ENCODE data around the gene GAS2L1. TPM values are rescaled to one million over a fixed set of nuclear protein-coding genes. Genes with fewer than 3 reads are reported as not detected.

The GAS2L1 gene
- total and polyA plus RNA-seq, 8 donors, result 4.4 to 81.1 (median 27.3) TPM

DNA sequence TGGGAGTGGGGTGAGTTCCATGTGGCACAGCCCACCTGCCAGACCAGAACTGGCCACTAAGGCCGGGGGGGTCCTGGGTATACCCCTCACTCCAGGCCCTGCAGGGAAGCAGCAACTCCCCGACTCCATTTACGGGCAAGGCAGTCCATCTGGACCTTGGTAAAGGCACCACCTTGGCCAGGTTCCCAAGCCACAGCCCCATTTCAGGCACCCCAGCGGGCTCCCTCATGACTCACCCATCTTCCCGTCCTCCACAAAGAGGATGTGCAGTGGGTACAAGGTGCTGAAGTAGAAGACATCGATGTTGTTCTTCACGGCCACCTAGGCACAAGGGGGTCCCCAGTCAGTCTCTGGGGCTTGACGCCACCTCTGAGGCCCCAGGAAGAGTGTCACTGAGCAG, 24.8 kb downstream of the GAS2L1 start:
- peaks cover 70 to 100% (median 100%) of the 10 kb centered on the region in 4 donors for H3K36me3 ChIP-seq
- WGBS, 5 donors, result 85 to 96% (median 94%) methylated on average over 7 to 8 of the region's 8 CpGs
- H3K27ac ChIP-seq, result no peak overlapping the region
- no peaks in the 10 kb centered on the region for H3K9me3 ChIP-seq
- H3K4me1 ChIP-seq, result peaks cover 0 to 10% (median under 1%) of the 10 kb centered on the region in 4 donors
- no peak overlapping the region for H3K4me3 ChIP-seq
- TF ChIP-seq POLR2AphosphoS5 (IDR thresholded peaks at IDR 0.05), result no peak
- TF ChIP-seq POLR2A (IDR thresholded peaks at IDR 0.05), result no peak
- intact Hi-C loops (cut with DNase I; ENCODE audit: low total_unique reads), result no loop called here
- DNase-seq, result no peak
- no peaks in the 10 kb centered on the region for H3K27me3 ChIP-seq

- DNase-seq, result no peak
- 82 to 89% (median 82%) methylated on average over 12 to 14 of the region's 14 CpGs for WGBS, 5 donors
- intact Hi-C loops (cut with DNase I; ENCODE audit: low total_unique reads), result no loop called here
Observed at GRCh38 chr22:29331658-29332300, 25.3 kb downstream of the GAS2L1 start.

GRCh38 chr22:29332886-29333496, 26.5 kb downstream of the GAS2L1 start:
- H3K4me3 ChIP-seq, result no peak overlapping the region
- 91 to 97% (median 95%) methylated on average over 3 to 8 of the region's 8 CpGs for WGBS, 5 donors
- H3K27ac ChIP-seq, result no peak overlapping the region
- TF ChIP-seq POLR2AphosphoS5 (IDR thresholded peaks at IDR 0.05), result no peak
- TF ChIP-seq EP300 (IDR thresholded peaks at IDR 0.05), result no peak
- TF ChIP-seq CTCF (IDR thresholded peaks at IDR 0.05), result no peak
- no peak for TF ChIP-seq POLR2A (IDR thresholded peaks at IDR 0.05)
- intact Hi-C loops (cut with DNase I; ENCODE audit: low total_unique reads), result no loop called here
- DNase-seq, result no peak
- H3K9me3 ChIP-seq, result no peaks in the 10 kb centered on the region
- no peaks in the 10 kb centered on the region for H3K27me3 ChIP-seq
- H3K36me3 ChIP-seq, result peaks cover 71 to 100% (median 100%) of the 10 kb centered on the region in 4 donors
- H3K4me1 ChIP-seq, result peaks cover 7 to 19% (median 10%) of the 10 kb centered on the region in 4 donors

More at GRCh38 chr22:29331658-29332300, 25.3 kb downstream of the GAS2L1 start:
- Histone ChIP-seq H3K9me3 (no peaks in the 10 kb centered on the region), H3K27ac (no peak overlapping the region), H3K4me1 (peaks cover 0 to 10% (median 4%) of the 10 kb centered on the region in 4 donors), H3K36me3 (peaks cover 70 to 100% (median 100%) of the 10 kb centered on the region in 4 donors), H3K4me3 (no peak overlapping the region), H3K27me3 (no peaks in the 10 kb centered on the region)
- TF ChIP-seq CTCF (IDR thresholded peaks at IDR 0.05), result no peak

GRCh38 chr22:29334148-29334547, 27.7 kb downstream of the GAS2L1 start:
- H3K36me3 ChIP-seq, result peaks cover 70 to 100% (median 100%) of the 10 kb centered on the region in 4 donors
- intact Hi-C loops (cut with DNase I; ENCODE audit: low total_unique reads), result no loop called here
- WGBS, 5 donors, result 96 to 99% (median 97%) methylated on average over 6 to 7 of the region's 7 CpGs
- peaks cover 7 to 21% (median 10%) of the 10 kb centered on the region in 4 donors for H3K4me1 ChIP-seq
- no peak for DNase-seq
- H3K4me3 ChIP-seq, result no peak overlapping the region
- H3K27ac ChIP-seq, result no peak overlapping the region
- no peaks in the 10 kb centered on the region for H3K27me3 ChIP-seq
- TF ChIP-seq POLR2A (IDR thresholded peaks at IDR 0.05) (no peak), CTCF (IDR thresholded peaks at IDR 0.05) (no peak), POLR2AphosphoS5 (IDR thresholded peaks at IDR 0.05) (no peak), EP300 (IDR thresholded peaks at IDR 0.05) (no peak)
- no peaks in the 10 kb centered on the region for H3K9me3 ChIP-seq

All from stomach (tissue), 9 donors.